ENCODE data around the gene ARHGDIA.

ARHGDIA gene

DNA sequence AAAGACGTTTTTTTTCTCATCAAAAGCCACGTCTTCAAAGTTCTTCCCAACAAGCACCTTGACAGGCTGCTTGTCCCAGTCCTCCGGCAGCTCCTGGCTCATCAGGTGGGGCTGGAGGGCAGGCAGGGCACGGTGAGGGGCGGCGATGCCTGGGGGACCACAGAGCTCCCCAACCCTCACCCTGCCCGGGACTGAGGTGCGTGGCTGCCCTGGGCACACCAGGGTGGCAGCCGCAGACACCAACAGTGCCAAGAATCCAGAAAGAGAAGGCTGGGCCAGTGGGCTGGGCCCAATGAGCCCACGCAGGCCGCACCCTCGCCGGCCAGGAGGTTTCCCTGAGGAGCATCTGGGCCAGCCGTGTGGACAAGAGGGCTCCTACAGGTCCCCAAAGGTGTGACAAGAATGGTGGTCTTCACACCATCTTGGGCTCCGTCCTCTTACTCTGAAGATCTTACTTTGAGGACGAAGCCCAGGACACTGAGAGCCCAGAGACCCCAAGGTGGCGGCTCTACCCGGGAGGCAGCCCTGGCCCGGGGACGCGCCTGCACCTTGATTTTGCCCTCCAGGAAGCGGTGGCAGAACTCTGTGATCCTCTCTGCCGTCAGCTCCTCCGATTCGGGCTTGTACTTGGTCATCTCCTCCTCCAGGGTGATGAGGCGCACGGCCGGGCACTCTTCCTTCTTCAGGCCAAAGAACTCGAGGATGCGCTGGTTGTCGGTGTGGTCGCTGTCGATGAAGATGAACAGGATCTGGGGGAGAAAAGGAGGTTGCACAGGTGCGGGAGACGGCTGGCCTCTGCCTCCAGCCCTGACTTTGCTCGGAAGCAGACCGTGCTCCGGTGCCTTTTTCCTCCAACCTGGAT is 25.0 kb downstream of the ARHGDIA start:
- Histone ChIP-seq H3K9me3 (ENCODE audit: low read depth, low read length) (no peaks in the 10 kb centered on the region), H3K27ac (no peak overlapping the region), H3K4me3 (no peak overlapping the region), H3K36me3 (ENCODE audit: insufficient read depth, low read length) (peaks cover 46% of the 10 kb centered on the region), H3K9ac (ENCODE audit: insufficient read length) (no peak overlapping the region)
- TF ChIP-seq EZH2 (IDR thresholded peaks at IDR 0.05): no peak
- no peak for TF ChIP-seq POLR2AphosphoS5 (IDR thresholded peaks at IDR 0.05; ENCODE audit: borderline replicate concordance, low read depth, low read length)
- TF ChIP-seq FOXP2 (optimal IDR thresholded peaks at IDR 0.05; ENCODE audit: control extremely low read depth, extremely low read length, insufficient read depth): no peak
- DNase-seq (ENCODE audit: low read depth, low spot score): no peak

DNA sequence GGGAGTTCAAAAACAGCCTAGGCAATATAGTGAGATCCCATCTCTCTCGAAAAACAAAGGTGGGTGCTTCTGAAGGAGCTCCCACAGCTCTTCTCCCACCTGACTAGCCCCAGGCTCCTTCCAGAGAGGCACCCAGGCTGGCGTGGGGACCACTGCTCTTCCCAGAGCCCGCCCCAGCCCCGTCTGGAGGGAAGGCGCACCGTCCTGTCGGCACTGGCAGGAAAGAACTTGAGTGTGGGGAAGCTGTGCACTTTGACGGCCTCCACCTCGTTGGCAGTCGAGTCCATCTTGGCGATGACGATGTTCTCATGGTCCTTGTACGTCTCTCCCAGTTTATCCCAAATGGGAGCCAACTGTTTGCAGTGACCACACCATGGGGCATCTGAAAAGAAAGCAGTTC is 25.8 kb downstream of the ARHGDIA start:
- peaks cover 45% of the 10 kb centered on the region for H3K36me3 ChIP-seq (ENCODE audit: insufficient read depth, low read length)
- TF ChIP-seq FOXP2 (optimal IDR thresholded peaks at IDR 0.05; ENCODE audit: control extremely low read depth, extremely low read length, insufficient read depth): no peak
- TF ChIP-seq POLR2AphosphoS5 (IDR thresholded peaks at IDR 0.05; ENCODE audit: borderline replicate concordance, low read depth, low read length): no peak
- TF ChIP-seq EZH2 (IDR thresholded peaks at IDR 0.05): no peak
- no peak overlapping the region for H3K27ac ChIP-seq
- H3K9ac ChIP-seq (ENCODE audit: insufficient read length): no peak overlapping the region
- no peaks in the 10 kb centered on the region for H3K9me3 ChIP-seq (ENCODE audit: low read depth, low read length)
- DNase-seq (ENCODE audit: low read depth, low spot score): no peak
- H3K4me3 ChIP-seq: no peak overlapping the region

DNA sequence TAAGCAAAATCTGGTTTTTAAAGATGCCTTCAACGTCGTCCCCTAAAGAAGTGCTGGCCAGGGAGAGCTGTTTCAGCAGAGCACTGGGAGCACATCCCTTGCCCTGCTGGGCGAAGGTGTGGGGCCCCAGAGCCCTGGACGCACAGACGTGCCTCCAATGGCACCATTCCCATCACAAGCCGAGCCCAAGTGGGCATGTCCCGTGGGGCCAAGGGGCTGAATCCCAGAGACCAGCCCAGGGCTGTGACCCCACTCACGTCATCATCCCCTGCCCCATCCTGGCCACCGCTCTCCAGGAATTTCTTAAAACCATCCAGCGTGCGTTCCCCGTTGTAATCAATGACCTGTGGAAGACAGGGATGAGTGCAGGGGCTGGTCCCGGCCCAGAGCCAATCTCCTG is 26.2 kb downstream of the ARHGDIA start:
- Histone ChIP-seq H3K27ac (no peak overlapping the region), H3K9ac (ENCODE audit: insufficient read length) (no peak overlapping the region), H3K36me3 (ENCODE audit: insufficient read depth, low read length) (peaks cover 45% of the 10 kb centered on the region), H3K9me3 (ENCODE audit: low read depth, low read length) (no peaks in the 10 kb centered on the region), H3K4me3 (no peak overlapping the region)
- no peak for DNase-seq (ENCODE audit: low read depth, low spot score)
- TF ChIP-seq FOXP2 (optimal IDR thresholded peaks at IDR 0.05; ENCODE audit: control extremely low read depth, extremely low read length, insufficient read depth): no peak
- TF ChIP-seq POLR2AphosphoS5 (IDR thresholded peaks at IDR 0.05; ENCODE audit: borderline replicate concordance, low read depth, low read length): no peak
- no peak for TF ChIP-seq EZH2 (IDR thresholded peaks at IDR 0.05)

DNA sequence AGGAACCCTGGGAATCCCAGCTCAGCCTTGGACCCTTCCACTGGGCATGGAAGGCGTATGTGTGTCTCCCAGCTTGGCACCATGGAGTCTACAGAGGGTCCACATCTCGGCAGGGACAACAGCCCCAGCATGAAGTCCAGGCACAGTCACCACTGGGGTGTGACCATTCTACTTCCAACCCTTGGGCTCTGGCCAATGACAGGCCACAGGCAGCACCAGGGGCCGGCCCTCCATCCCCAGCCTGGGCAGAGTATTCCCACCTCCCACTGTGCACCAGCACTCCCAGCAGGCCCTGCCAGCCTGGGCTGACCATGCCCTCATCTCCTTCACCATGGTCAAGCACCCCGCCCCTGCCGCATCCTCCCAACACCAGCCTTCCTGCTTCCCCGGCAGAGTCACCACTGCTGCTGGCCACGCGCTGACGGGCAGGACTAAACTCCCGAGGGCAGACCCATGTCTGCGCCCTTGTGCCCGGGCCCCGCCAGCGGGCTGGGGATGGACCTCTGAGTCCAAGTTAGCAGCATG is 26.7 kb downstream of the ARHGDIA start:
- TF ChIP-seq EZH2 (IDR thresholded peaks at IDR 0.05) (no peak), FOXP2 (optimal IDR thresholded peaks at IDR 0.05; ENCODE audit: control extremely low read depth, extremely low read length, insufficient read depth) (no peak), POLR2AphosphoS5 (IDR thresholded peaks at IDR 0.05; ENCODE audit: borderline replicate concordance, low read depth, low read length) (no peak)
- Histone ChIP-seq H3K9ac (ENCODE audit: insufficient read length) (no peak overlapping the region), H3K4me3 (no peak overlapping the region), H3K27ac (no peak overlapping the region), H3K9me3 (ENCODE audit: low read depth, low read length) (no peaks in the 10 kb centered on the region), H3K36me3 (ENCODE audit: insufficient read depth, low read length) (peaks cover 45% of the 10 kb centered on the region)
- no peak for DNase-seq (ENCODE audit: low read depth, low spot score)

GRCh38 chr17:81843713-81844326 is 27.3 kb downstream of the ARHGDIA start:
- Histone ChIP-seq H3K4me3 (no peak overlapping the region), H3K9me3 (ENCODE audit: low read depth, low read length) (no peaks in the 10 kb centered on the region), H3K36me3 (ENCODE audit: insufficient read depth, low read length) (peaks cover 45% of the 10 kb centered on the region), H3K27ac (no peak overlapping the region), H3K9ac (ENCODE audit: insufficient read length) (no peak overlapping the region)
- TF ChIP-seq POLR2AphosphoS5 (IDR thresholded peaks at IDR 0.05; ENCODE audit: borderline replicate concordance, low read depth, low read length) (no peak), FOXP2 (optimal IDR thresholded peaks at IDR 0.05; ENCODE audit: control extremely low read depth, extremely low read length, insufficient read depth) (no peak), EZH2 (IDR thresholded peaks at IDR 0.05) (no peak)
- no peak for DNase-seq (ENCODE audit: low read depth, low spot score)

DNA sequence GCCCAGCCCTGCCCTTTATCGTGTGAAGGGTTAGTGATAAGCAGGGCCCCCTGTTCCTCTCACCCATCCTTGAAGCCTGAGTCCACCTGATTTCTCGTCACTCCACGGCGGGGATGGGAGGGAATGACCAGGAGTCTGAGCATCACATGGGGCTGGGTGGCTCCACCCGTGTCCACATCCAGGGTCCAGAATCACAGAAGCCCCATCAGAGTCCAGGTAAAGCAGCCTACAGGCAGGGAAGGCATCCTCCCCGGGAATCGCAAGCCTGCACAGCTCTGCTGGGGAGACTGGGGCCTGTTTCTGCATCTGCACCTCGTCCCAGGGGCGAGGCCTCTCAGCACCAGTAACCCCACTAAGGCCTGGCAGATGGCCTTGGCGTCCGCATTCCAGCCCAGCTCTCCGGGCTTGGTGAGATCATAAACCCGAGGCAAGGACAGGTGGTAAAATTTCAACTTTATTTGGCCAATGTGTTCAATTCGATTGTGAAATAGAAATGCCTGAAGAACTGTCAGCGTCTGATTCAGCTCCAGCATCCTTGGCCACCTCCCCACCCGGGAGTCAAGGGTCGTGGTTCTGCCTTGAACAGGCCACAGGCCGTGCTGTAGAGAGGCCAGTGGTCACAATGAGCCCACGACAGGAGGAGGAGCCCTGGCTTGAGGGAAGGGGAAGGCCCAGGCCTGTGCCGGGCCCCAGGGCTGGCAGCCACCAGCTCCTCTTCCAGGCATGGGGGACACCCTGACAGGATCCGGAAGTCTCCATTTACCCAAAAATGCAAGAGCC is 28.2 kb downstream of the ARHGDIA start:
- H3K4me3 ChIP-seq: no peak overlapping the region
- peaks cover 41% of the 10 kb centered on the region for H3K36me3 ChIP-seq (ENCODE audit: insufficient read depth, low read length)
- DNase-seq (ENCODE audit: low read depth, low spot score): no peak
- H3K27ac ChIP-seq: no peak overlapping the region
- TF ChIP-seq EZH2 (IDR thresholded peaks at IDR 0.05) (no peak), POLR2AphosphoS5 (IDR thresholded peaks at IDR 0.05; ENCODE audit: borderline replicate concordance, low read depth, low read length) (no peak; the same call in 1 of the 2 replicates), FOXP2 (optimal IDR thresholded peaks at IDR 0.05; ENCODE audit: control extremely low read depth, extremely low read length, insufficient read depth) (no peak)
- H3K9me3 ChIP-seq (ENCODE audit: low read depth, low read length): no peaks in the 10 kb centered on the region
- H3K9ac ChIP-seq (ENCODE audit: insufficient read length): no peak overlapping the region

DNA sequence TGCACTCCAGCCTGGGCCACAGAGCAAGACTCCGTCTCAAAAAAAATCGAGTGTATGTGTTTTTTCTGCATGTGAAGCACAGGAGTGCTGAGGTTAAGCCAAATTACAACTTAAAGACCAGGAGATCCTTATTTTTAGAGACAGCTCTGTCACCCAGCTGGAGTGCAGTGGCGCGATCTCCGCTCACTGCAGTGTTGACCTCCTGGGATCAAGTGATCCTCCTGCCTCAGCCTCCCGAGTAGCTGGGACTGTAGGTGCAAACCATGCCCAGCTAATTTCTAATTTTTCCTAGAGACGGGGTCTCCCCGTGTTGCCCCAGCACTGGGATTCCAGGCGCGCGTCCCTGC is 28.8 kb downstream of the ARHGDIA start:
- no peak overlapping the region for H3K4me3 ChIP-seq
- no peak for DNase-seq (ENCODE audit: low read depth, low spot score)
- peaks cover 39% of the 10 kb centered on the region for H3K36me3 ChIP-seq (ENCODE audit: insufficient read depth, low read length)
- H3K27ac ChIP-seq: no peak overlapping the region
- TF ChIP-seq FOXP2 (optimal IDR thresholded peaks at IDR 0.05; ENCODE audit: control extremely low read depth, extremely low read length, insufficient read depth) (no peak), EZH2 (IDR thresholded peaks at IDR 0.05) (no peak), POLR2AphosphoS5 (IDR thresholded peaks at IDR 0.05; ENCODE audit: borderline replicate concordance, low read depth, low read length) (no peak)
- no peaks in the 10 kb centered on the region for H3K9me3 ChIP-seq (ENCODE audit: low read depth, low read length)
- no peak overlapping the region for H3K9ac ChIP-seq (ENCODE audit: insufficient read length)

DNA sequence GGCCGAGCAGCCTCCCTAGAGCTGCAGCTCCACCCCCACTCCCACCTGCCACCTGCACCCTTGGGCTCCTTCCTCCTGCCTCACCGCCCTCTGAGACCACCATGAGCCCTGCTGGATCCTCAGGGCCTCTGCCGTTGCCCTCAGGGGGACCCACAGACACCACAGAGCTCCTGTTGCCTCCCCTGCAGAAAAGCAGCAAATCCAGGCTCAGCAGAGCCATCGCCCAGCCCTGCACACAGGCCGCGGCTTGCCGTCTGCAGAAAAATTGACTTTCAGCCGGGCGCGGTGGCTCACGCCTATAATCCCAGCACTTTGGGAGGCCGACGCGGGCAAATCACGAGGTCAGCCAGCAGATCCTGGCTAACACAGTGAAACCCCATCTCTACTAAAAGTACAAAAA is 29.3 kb downstream of the ARHGDIA start:
- no peak overlapping the region for H3K4me3 ChIP-seq
- no peak for DNase-seq (ENCODE audit: low read depth, low spot score)
- H3K9me3 ChIP-seq (ENCODE audit: low read depth, low read length): no peaks in the 10 kb centered on the region
- H3K9ac ChIP-seq (ENCODE audit: insufficient read length): no peak overlapping the region
- TF ChIP-seq POLR2AphosphoS5 (IDR thresholded peaks at IDR 0.05; ENCODE audit: borderline replicate concordance, low read depth, low read length) (no peak), EZH2 (IDR thresholded peaks at IDR 0.05) (no peak), FOXP2 (optimal IDR thresholded peaks at IDR 0.05; ENCODE audit: control extremely low read depth, extremely low read length, insufficient read depth) (no peak)
- peaks cover 34% of the 10 kb centered on the region for H3K36me3 ChIP-seq (ENCODE audit: insufficient read depth, low read length)
- no peak overlapping the region for H3K27ac ChIP-seq
